HL-60 (cell line): ENCODE data around the gene OR8B8.

Source experiments
- CTCF ChIP-seq: IDR thresholded peaks from one replicate; pipeline ENCODE4 v1.5.1; 2011; ENCODE audit warnings: low read length, control low read depth, inconsistent platforms; ENCODE audit not compliant: insufficient read depth
- POLR2AphosphoS5 ChIP-seq: IDR thresholded peaks from 2 replicates; pipeline ENCODE4 v1.6.1; 2012; ENCODE audit warnings: low read depth
- SPI1 ChIP-seq: IDR thresholded peaks from 2 replicates; pipeline ENCODE4 v1.6.1; 2012; ENCODE audit warnings: low read depth, mild to moderate bottlenecking, borderline replicate concordance

- TF ChIP-seq POLR2AphosphoS5 (no peak), SPI1 (no peak), CTCF (no peak)
Measured at GRCh38 chr11:124445646-124446150, at the start of gene OR8B8.
